Upper lobe of right lung (tissue), 1 donor: Measurements from ENCODE around the gene SMIM8. TPM values are rescaled to one million over a fixed set of nuclear protein-coding genes. Genes with fewer than 3 reads are reported as not detected.

Experiments used
- ATAC-seq: fragments of 200-7000 bp; cut with Tn5 transposase; one replicate; pipeline ENCODE4 v1.9.1; 2020; ENCODE audit warnings: mild to moderate bottlenecking, moderate library complexity
- DNase-seq: peaks from one replicate; pipeline ENCODE4 v3.0.0-alpha.2; 2020
- H3K27ac ChIP-seq: fragments of 200-600 bp; one replicate; pipeline ENCODE4 v1.8.0; 2022
- H3K27me3 ChIP-seq: fragments of 200-600 bp; one replicate; pipeline ENCODE4 v1.8.0; 2022; ENCODE audit warnings: mild to moderate bottlenecking
- H3K36me3 ChIP-seq: fragments of 200-600 bp; one replicate; pipeline ENCODE4 v1.8.0; 2022
- H3K4me1 ChIP-seq: fragments of 200-600 bp; one replicate; pipeline ENCODE4 v1.8.0; 2022
- H3K4me3 ChIP-seq: fragments of 200-600 bp; one replicate; pipeline ENCODE4 v1.8.0; 2022; ENCODE audit warnings: mild to moderate bottlenecking
- H3K9me3 ChIP-seq: fragments of 200-600 bp; one replicate; pipeline ENCODE4 v1.8.0; 2022
- intact Hi-C: fragments of 100-400 bp; cut with DNase I; formaldehyde crosslinking; loops from one replicate; pipeline ENCODE4 v1.11.0; 2022
- total RNA-seq: library from RNA; stranded (reverse); fragmentation: NEBNext Ultra II Directional; extraction: Animal tissue kit (Norgen Biotek cat#: 25700); gene quantifications from one replicate; pipeline ENCODE4 v1.2.1, GENCODE V29; 2021
- TF ChIP-seq, protein P1 (sequence below): fragments of 200-600 bp; IDR thresholded peaks from one replicate; pipeline ENCODE4 v1.8.0; 2022; ENCODE audit warnings: antibody characterized with exemption
- donor health status: DM: no; HTN: yes; CAD: no; lungs with severe emphysema.

SMIM8 gene
- total RNA-seq, 1 donor from 2014 or later = 9.5 TPM

DNA sequence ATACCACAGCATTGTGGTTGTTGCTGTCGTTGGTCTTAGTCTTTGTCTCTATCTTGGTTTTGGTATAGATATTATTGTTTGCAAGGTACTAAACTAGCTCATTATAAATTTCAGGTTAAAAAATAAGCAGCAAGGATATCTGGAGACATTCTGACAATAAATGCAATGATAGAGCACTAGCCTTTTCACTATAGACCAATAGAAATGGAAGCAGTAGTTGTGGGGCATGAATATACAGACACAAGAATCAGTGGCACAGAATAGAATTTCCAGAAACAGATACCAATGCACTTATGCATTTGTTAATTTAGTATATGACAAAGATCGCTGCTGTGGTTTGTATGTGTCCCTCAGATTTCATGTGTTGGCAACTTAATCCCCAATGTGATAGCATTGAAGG, 54.3 kb downstream of the SMIM8 start:
- no peak overlapping the region for H3K27ac ChIP-seq
- no peaks in the 10 kb centered on the region for H3K4me1 ChIP-seq
- no peaks in the 10 kb centered on the region for H3K36me3 ChIP-seq
- ATAC-seq = no peak
- H3K4me3 ChIP-seq = no peak overlapping the region
- no peak for DNase-seq
- TF ChIP-seq, protein P1, sequence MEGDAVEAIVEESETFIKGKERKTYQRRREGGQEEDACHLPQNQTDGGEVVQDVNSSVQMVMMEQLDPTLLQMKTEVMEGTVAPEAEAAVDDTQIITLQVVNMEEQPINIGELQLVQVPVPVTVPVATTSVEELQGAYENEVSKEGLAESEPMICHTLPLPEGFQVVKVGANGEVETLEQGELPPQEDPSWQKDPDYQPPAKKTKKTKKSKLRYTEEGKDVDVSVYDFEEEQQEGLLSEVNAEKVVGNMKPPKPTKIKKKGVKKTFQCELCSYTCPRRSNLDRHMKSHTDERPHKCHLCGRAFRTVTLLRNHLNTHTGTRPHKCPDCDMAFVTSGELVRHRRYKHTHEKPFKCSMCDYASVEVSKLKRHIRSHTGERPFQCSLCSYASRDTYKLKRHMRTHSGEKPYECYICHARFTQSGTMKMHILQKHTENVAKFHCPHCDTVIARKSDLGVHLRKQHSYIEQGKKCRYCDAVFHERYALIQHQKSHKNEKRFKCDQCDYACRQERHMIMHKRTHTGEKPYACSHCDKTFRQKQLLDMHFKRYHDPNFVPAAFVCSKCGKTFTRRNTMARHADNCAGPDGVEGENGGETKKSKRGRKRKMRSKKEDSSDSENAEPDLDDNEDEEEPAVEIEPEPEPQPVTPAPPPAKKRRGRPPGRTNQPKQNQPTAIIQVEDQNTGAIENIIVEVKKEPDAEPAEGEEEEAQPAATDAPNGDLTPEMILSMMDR = no peak
- no peaks in the 10 kb centered on the region for H3K9me3 ChIP-seq
- H3K27me3 ChIP-seq = no peaks in the 10 kb centered on the region
- intact Hi-C loops = no loop called here

DNA sequence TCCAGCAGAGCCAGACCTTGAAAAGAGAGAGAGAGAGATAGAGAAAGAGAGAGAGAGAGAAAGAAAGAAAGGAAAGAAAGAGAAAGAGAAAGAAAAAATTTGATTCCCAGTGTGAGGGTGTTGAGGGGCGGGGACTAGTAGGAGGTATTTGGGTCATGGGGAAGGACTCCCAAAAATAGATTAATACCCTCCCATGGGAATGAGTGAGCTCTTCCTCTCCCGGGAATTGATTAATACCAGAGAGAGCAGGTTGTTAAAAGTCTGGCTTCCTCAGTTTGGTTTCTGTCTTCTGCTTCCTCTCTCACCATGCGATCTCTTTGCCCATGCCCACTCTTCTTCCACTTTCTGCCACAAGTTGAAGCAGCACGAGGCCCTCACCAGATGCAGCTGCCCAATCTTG, 56.6 kb downstream of the SMIM8 start:
- Histone ChIP-seq H3K27me3 (no peaks in the 10 kb centered on the region), H3K27ac (no peak overlapping the region), H3K4me3 (no peak overlapping the region), H3K4me1 (no peaks in the 10 kb centered on the region), H3K36me3 (no peaks in the 10 kb centered on the region), H3K9me3 (no peaks in the 10 kb centered on the region)
- TF ChIP-seq, protein P1 = no peak
- intact Hi-C loops = no loop called here
- DNase-seq = no peak
- peak; percentile 49 for ATAC-seq

DNA sequence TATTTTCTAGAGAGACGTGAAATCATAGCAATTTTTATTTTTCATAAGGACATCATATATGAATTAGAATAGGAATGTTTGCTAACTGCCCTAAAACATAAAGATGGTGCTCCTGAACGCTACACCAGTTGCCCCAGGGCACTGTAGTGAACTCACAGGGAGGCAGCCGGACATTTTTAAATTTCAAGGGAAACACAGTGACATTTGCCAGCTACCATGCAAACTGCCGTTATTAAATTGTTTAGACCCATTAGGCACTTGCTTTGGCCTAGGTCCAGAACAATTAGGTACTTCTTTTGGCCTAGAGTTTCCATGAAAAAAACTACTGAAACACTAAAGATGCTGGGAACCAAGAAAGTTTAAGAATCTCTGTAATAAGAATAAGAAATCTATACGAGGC, 60.5 kb downstream of the SMIM8 start:
- no peak for ATAC-seq
- DNase-seq = no peak
- no peaks in the 10 kb centered on the region for H3K9me3 ChIP-seq
- intact Hi-C loops = no loop called here
- no peak overlapping the region for H3K27ac ChIP-seq
- no peak overlapping the region for H3K4me3 ChIP-seq
- no peaks in the 10 kb centered on the region for H3K4me1 ChIP-seq
- no peaks in the 10 kb centered on the region for H3K36me3 ChIP-seq
- TF ChIP-seq, protein P1 = no peak
- no peaks in the 10 kb centered on the region for H3K27me3 ChIP-seq

DNA sequence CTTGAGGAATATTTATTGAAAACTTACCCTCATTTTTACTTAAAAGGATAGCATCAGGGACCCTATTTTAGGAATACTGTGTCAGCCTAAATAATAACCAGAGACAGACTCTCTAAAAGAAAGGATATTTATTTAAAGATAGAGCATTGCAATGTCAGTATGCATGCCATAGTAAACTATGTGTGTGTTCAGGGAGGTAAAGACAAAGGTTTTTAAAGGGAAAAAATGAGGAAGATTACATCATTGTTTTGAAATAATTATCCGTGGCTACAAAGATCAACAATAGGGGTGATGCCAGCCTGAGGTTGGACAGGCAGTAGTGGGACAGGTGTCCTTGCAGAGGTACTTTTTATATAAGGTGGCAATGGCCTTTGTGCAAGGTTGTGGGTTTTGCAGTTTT, 61.6 kb downstream of the SMIM8 start:
- H3K4me1 ChIP-seq = no peaks in the 10 kb centered on the region
- no peak overlapping the region for H3K27ac ChIP-seq
- ATAC-seq (no peak), DNase-seq (no peak)
- no peaks in the 10 kb centered on the region for H3K36me3 ChIP-seq
- no peaks in the 10 kb centered on the region for H3K27me3 ChIP-seq
- intact Hi-C loops = no loop called here
- H3K9me3 ChIP-seq = no peaks in the 10 kb centered on the region
- H3K4me3 ChIP-seq = no peak overlapping the region
- TF ChIP-seq, protein P1 = no peak

DNA sequence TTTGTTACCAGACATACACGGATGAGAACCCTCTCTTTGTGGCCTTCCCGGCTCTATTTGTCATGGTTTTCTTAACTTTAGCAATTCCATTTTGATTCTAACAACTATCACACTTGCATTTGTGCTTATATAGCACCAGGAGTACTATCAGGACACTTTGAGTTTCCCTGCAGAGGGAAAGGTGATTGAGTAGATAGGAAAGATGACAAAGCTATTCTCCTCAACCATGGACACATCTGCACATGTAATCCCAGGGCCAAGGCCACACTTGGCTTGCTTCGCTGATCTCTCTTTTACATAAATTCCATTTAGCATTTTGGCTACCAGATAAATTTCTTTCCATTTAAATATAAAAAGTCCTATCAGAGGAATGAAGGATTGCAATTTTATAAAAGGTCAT, 62.1 kb downstream of the SMIM8 start:
- no peak for DNase-seq
- TF ChIP-seq, protein P1 = no peak

DNA sequence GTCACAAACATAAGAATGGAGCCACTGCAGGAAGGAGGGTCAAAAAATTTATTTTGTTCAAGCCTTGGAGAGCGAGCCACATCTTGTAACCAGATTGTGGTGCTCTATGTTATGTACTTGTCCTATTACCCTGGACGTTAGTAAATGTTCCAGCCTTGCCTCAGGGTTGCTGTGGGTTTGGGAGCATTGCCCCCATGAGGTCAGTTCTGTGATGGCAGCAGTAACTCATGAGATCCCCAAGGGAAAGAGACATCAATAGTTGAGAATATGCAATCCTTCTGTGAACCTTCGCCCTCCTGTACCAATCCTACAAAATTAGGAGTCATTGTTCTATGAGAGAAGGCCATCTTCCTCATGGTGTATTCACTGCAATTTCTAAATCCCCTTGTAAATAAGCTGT, 68.9 kb downstream of the SMIM8 start:
- no peaks in the 10 kb centered on the region for H3K27me3 ChIP-seq
- H3K36me3 ChIP-seq = no peaks in the 10 kb centered on the region
- H3K27ac ChIP-seq = no peak overlapping the region
- ATAC-seq (peak; percentile 58), DNase-seq (no peak)
- TF ChIP-seq, protein P1 = peak; percentile 27
- H3K4me3 ChIP-seq = no peak overlapping the region
- H3K9me3 ChIP-seq = no peaks in the 10 kb centered on the region
- no peaks in the 10 kb centered on the region for H3K4me1 ChIP-seq
- intact Hi-C loops = no loop called here

More for the DNA sequence above, 62.1 kb downstream of the SMIM8 start:
- Histone ChIP-seq H3K27me3 (no peaks in the 10 kb centered on the region), H3K36me3 (no peaks in the 10 kb centered on the region), H3K9me3 (no peaks in the 10 kb centered on the region), H3K4me1 (no peaks in the 10 kb centered on the region), H3K4me3 (no peak overlapping the region), H3K27ac (no peak overlapping the region)
- intact Hi-C loops = no loop called here
- ATAC-seq = no peak
